Measurements from ENCODE around the gene LRP10. TPM values are rescaled to one million over a fixed set of nuclear protein-coding genes. Genes with fewer than 3 reads are reported as not detected.

The LRP10 gene
- polyA plus RNA-seq, 2 of the 4 experiments (the other 2 are of a cell fraction), result 57.2 to 74.3 TPM

DNA sequence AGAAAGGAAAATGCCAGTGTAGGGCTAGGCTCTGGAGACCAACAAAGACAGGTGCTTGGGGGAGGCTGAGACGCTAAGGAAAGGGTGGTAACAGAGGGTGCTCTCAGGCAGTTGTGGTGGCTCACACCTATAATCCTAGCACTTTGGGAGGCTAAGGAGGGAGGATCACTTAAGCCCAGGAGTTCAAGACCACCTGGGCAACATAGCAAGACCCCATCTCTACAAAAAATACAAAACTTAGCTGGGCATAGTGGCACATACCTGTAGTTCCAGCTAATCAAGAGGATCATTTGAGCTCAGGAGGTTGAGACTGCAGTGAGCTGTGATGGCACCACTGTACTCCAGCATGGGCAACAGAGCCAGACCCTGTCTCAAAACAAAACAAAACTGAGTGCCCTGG lies 23.9 kb downstream of the LRP10 start:
- no peak overlapping the region for H3K4me2 ChIP-seq
- no peak for DNase-seq (ENCODE audit: low read depth in 1 of 2, low spot score in 1 of 2)
- H3K4me1 ChIP-seq, result peaks cover 18% of the 10 kb centered on the region
- H3K27ac ChIP-seq, result no peak overlapping the region
- ChIA-PET CTCF (interaction anchor here (1.3 to 16.6 kb wide), 6 partner anchors 14 to 339 kb away, joined by 4 to 368 read pairs (median 11); partner anchors contain the start of genes LRP10 and REM2), POLR2A (interaction anchor here (1.5 kb wide), 1 partner anchor 24 kb away, joined by 6 read pairs; the partner anchor contains the start of gene RBM23)
- no peak for FAIRE-seq
- no peaks in the 10 kb centered on the region for H3K9me3 ChIP-seq
- no peak overlapping the region for H3K4me3 ChIP-seq
- no peak for ATAC-seq
- 86% methylated on average over 1 of the region's 1 CpG for WGBS (ENCODE audit: missing lambda C conversion rate)
- TF ChIP-seq MYC (IDR thresholded peaks at IDR 0.05; ENCODE audit: borderline replicate concordance, low read length) (no peak), HEYL (CRISPR knock-in tag; IDR thresholded peaks at IDR 0.05) (no peak), NPAS2 (CRISPR knock-in tag; IDR thresholded peaks at IDR 0.05; ENCODE audit: borderline replicate concordance) (no peak), CBX8 (IDR thresholded peaks at IDR 0.05) (no peak), CBX2 (IDR thresholded peaks at IDR 0.05; ENCODE audit: borderline replicate concordance, low read depth) (no peak), NFE2L2 (conservative IDR thresholded peaks at IDR 0.05; ENCODE audit: low read length) (no peak), POLR2A (IDR thresholded peaks at IDR 0.05; ENCODE audit: low read length) (no peak), SREBF2 (IDR thresholded peaks at IDR 0.05) (no peak), ESRRA (IDR thresholded peaks at IDR 0.05; ENCODE audit: borderline replicate concordance, low read length) (no peak), RNF2 (IDR thresholded peaks at IDR 0.05; ENCODE audit: borderline replicate concordance, low read depth) (no peak), FOSB (CRISPR knock-in tag; IDR thresholded peaks at IDR 0.05) (no peak)
- TF ChIP-seq, protein P1, sequence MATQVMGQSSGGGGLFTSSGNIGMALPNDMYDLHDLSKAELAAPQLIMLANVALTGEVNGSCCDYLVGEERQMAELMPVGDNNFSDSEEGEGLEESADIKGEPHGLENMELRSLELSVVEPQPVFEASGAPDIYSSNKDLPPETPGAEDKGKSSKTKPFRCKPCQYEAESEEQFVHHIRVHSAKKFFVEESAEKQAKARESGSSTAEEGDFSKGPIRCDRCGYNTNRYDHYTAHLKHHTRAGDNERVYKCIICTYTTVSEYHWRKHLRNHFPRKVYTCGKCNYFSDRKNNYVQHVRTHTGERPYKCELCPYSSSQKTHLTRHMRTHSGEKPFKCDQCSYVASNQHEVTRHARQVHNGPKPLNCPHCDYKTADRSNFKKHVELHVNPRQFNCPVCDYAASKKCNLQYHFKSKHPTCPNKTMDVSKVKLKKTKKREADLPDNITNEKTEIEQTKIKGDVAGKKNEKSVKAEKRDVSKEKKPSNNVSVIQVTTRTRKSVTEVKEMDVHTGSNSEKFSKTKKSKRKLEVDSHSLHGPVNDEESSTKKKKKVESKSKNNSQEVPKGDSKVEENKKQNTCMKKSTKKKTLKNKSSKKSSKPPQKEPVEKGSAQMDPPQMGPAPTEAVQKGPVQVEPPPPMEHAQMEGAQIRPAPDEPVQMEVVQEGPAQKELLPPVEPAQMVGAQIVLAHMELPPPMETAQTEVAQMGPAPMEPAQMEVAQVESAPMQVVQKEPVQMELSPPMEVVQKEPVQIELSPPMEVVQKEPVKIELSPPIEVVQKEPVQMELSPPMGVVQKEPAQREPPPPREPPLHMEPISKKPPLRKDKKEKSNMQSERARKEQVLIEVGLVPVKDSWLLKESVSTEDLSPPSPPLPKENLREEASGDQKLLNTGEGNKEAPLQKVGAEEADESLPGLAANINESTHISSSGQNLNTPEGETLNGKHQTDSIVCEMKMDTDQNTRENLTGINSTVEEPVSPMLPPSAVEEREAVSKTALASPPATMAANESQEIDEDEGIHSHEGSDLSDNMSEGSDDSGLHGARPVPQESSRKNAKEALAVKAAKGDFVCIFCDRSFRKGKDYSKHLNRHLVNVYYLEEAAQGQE (IDR thresholded peaks at IDR 0.05), result no peak
- TF ChIP-seq, protein P2, sequence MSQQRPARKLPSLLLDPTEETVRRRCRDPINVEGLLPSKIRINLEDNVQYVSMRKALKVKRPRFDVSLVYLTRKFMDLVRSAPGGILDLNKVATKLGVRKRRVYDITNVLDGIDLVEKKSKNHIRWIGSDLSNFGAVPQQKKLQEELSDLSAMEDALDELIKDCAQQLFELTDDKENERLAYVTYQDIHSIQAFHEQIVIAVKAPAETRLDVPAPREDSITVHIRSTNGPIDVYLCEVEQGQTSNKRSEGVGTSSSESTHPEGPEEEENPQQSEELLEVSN (IDR thresholded peaks at IDR 0.05; ENCODE audit: borderline replicate concordance, low read depth), result no peak
- TF ChIP-seq, protein P3, sequence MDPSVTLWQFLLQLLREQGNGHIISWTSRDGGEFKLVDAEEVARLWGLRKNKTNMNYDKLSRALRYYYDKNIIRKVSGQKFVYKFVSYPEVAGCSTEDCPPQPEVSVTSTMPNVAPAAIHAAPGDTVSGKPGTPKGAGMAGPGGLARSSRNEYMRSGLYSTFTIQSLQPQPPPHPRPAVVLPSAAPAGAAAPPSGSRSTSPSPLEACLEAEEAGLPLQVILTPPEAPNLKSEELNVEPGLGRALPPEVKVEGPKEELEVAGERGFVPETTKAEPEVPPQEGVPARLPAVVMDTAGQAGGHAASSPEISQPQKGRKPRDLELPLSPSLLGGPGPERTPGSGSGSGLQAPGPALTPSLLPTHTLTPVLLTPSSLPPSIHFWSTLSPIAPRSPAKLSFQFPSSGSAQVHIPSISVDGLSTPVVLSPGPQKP (IDR thresholded peaks at IDR 0.05; ENCODE audit: low read depth, low read length), result no peak

DNA sequence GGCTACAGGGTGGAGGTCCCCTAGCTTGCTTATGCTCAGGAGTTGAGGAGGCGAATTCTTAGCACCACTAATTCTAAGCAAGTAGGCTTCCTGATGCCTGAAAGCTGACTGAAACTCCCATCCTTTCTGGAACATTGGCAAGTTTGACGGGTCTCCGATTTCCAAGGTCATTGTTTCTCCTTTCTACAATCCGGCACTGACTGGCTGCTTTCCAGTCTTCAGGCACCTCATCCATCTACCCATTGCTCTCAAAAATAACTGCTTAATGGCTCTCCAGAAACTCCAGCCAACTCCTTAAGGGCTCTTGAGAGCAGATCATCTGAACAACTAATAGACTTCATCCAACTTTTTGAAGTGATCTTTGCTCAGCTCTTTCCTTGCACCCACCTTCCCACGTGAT lies 24.8 kb downstream of the LRP10 start:
- TF ChIP-seq POLR2A (IDR thresholded peaks at IDR 0.05; ENCODE audit: low read length) (no peak), CHD2 (IDR thresholded peaks at IDR 0.05; ENCODE audit: low read length, partially characterized antibody) (no peak), MAZ (IDR thresholded peaks at IDR 0.05; ENCODE audit: borderline replicate concordance, low read depth, low read length) (no peak), SREBF2 (IDR thresholded peaks at IDR 0.05) (no peak), JUNB (IDR thresholded peaks at IDR 0.05) (no peak), EHF (CRISPR knock-in tag; IDR thresholded peaks at IDR 0.05) (no peak), FOSB (CRISPR knock-in tag; IDR thresholded peaks at IDR 0.05) (no peak), BHLHE40 (IDR thresholded peaks at IDR 0.05; ENCODE audit: low read depth, low read length) (no peak), HOXA7 (CRISPR knock-in tag; IDR thresholded peaks at IDR 0.05) (no peak), RARB (CRISPR knock-in tag; IDR thresholded peaks at IDR 0.05) (no peak), ZNF302 (CRISPR knock-in tag; IDR thresholded peaks at IDR 0.05) (no peak), MYC (IDR thresholded peaks at IDR 0.05; ENCODE audit: borderline replicate concordance, low read length) (no peak), NR3C1 (IDR thresholded peaks at IDR 0.05) (no peak), CEBPB (IDR thresholded peaks at IDR 0.05) (no peak)
- TF ChIP-seq, protein P4, sequence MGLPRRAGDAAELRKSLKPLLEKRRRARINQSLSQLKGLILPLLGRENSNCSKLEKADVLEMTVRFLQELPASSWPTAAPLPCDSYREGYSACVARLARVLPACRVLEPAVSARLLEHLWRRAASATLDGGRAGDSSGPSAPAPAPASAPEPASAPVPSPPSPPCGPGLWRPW (IDR thresholded peaks at IDR 0.05), result no peak
- Histone ChIP-seq H3K4me3 (no peak overlapping the region), H3K27ac (no peak overlapping the region), H3K4me1 (peaks cover 17% of the 10 kb centered on the region), H3K4me2 (no peak overlapping the region), H3K9me3 (no peaks in the 10 kb centered on the region)
- ATAC-seq (no peak), FAIRE-seq (no peak), DNase-seq (ENCODE audit: low read depth in 1 of 2, low spot score in 1 of 2) (no peak)
- ChIA-PET POLR2A (interaction anchor here (1.0 to 1.5 kb wide), 3 partner anchors 10 to 25 kb away, joined by 4 to 6 read pairs (median 4); partner anchors contain the start of genes LRP10 and RBM23), CTCF (interaction anchor here (0.8 to 16.6 kb wide), 11 partner anchors 15 to 341 kb away, joined by 3 to 368 read pairs (median 4); partner anchors contain the start of genes LRP10, OR6J1, PRMT5 and REM2)
- WGBS (ENCODE audit: missing lambda C conversion rate), result 85% methylated on average over 5 of the region's 5 CpGs

All from A549 (cell line).